H54 (cell line): ENCODE measurements around the gene ACP2.

ENCODE experiments used
- DNase-seq: peaks from one replicate; pipeline ENCODE4 v3.0.0; 2011; ENCODE audit warnings: low spot score, mixed read lengths; ENCODE audit not compliant: insufficient read length
- FAIRE-seq: peaks from 3 replicates; lab custom pipeline; 2011; peaks lifted over from hg19 to GRCh38; lab: Jason Lieb, UNC
- POLR2A ChIP-seq: IDR thresholded peaks from 2 replicates; pipeline ENCODE4 v1.6.1; 2011; ENCODE audit warnings: low read depth, mild to moderate bottlenecking, low read length

The ACP2 gene, protein sequence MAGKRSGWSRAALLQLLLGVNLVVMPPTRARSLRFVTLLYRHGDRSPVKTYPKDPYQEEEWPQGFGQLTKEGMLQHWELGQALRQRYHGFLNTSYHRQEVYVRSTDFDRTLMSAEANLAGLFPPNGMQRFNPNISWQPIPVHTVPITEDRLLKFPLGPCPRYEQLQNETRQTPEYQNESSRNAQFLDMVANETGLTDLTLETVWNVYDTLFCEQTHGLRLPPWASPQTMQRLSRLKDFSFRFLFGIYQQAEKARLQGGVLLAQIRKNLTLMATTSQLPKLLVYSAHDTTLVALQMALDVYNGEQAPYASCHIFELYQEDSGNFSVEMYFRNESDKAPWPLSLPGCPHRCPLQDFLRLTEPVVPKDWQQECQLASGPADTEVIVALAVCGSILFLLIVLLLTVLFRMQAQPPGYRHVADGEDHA

DNA sequence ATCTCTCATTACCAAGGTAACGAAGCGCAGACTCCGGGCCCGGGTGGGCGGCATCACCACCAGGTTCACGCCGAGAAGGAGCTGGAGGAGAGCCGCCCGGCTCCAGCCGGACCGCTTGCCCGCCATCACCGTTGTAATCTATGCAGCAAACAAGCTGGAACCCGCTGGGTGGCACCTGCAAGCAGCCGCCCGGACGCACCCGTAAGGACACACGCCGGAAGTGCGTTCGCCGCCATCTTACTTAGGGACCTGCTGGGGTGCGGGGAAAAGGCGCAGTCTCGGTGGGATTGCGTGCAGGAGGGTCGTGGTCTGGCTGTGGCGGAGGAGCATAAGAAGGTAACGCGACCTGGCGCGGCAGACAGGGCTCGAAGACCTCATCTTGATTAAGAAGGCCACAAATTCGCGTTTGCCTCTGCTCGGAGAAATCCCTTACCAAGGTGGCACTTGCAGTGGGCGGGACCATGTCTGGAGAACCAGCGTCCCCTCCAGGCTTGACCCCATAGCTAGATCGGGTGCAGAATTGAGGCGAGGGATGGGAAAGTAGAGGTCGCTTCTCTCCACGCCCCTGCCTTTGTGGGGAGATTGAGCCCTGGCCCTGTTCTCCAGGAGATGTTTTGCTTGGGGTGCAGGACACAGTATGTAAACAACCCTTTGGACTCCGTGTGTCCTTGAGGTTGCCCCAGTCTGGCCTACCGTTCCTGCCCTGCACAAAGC is at the start of gene ACP2:
ACP2 (minus strand) TSS at position 151 of the 714 bp plus-strand sequence; CDS start at position 126, 25 bp downstream.
- FAIRE-seq = no peak
- peak; percentile 78 for DNase-seq
- TF ChIP-seq POLR2A = peak; percentile 82

DNA sequence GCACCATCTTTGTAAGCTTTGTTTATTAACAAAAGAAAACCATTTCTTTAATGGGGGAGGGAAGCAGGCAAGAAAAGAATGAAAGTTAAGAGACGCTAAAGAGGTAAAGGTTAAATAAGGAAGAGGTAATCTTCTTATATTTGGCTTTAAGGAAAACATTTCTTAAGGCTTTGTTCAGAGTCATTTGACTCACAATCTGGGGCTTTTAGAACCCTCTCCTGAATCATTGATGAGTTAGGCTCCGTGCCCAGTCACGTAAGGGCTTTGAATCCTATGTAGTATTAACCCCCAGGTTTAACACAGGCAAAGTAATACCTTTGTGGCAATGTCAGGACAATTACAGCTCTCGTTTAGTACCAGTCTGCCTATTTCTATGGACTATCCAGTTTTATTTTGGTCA is 47.4 kb upstream of the ACP2 start:
- FAIRE-seq = no peak
- TF ChIP-seq POLR2A = no peak
- DNase-seq = no peak

DNA sequence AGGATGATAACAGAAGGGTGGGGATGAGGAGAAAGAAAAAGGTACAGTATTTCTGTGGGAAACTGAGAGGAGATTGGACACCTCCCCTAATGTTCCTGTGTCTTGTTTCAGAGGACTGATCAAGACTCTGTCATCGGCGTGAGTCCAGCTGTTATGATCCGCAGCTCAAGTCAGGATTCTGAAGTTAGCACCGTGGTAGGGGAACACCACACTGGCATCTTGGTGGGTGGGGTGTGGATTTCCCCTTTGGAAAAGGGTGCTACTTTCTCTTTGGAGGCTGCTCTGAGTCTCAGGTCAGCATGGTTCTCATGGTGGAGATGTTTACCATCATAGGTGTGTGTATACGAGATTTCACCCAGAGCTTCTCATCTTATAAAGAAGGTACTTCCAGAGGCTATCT is 46.8 kb upstream of the ACP2 start:
- DNase-seq (no peak), FAIRE-seq (no peak)
- no peak for TF ChIP-seq POLR2A

DNA sequence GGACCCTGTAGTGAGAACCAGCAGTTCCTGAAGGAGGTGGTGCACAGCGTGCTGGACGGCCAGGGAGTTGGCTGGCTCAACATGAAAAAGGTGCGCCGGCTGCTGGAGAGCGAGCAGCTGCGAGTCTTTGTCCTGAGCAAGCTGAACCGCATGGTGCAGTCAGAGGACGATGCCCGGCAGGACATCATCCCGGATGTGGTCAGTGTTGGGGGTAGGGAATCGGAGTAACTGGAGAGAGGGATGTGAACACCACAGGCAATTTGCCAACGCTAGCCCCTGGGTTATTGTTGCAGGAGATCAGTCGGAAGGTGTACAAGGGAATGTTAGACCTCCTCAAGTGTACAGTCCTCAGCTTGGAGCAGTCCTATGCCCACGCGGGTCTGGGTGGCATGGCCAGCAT is 41.2 kb upstream of the ACP2 start:
- DNase-seq = no peak
- TF ChIP-seq POLR2A = no peak
- FAIRE-seq = no peak

DNA sequence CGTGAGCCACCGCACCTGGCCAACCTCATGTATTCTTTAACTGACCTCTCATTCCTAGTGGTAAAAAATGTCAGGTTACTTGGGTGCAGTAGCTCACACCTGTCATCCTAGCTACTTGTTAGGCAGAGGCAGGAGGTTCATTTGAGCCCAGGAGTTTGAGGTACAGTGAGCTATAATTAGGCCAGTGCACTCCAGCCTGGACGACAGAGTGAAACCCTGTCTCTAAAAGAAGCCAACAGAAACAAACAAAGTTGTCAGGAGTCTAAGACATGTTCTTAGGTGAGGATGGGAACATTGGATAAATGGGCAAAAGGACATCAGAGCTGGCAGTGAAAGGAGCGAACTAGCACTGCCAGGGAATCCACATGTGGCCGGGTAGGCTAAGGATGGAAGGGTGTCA is 39.5 kb upstream of the ACP2 start:
- FAIRE-seq (no peak), DNase-seq (no peak)
- TF ChIP-seq POLR2A = no peak

DNA sequence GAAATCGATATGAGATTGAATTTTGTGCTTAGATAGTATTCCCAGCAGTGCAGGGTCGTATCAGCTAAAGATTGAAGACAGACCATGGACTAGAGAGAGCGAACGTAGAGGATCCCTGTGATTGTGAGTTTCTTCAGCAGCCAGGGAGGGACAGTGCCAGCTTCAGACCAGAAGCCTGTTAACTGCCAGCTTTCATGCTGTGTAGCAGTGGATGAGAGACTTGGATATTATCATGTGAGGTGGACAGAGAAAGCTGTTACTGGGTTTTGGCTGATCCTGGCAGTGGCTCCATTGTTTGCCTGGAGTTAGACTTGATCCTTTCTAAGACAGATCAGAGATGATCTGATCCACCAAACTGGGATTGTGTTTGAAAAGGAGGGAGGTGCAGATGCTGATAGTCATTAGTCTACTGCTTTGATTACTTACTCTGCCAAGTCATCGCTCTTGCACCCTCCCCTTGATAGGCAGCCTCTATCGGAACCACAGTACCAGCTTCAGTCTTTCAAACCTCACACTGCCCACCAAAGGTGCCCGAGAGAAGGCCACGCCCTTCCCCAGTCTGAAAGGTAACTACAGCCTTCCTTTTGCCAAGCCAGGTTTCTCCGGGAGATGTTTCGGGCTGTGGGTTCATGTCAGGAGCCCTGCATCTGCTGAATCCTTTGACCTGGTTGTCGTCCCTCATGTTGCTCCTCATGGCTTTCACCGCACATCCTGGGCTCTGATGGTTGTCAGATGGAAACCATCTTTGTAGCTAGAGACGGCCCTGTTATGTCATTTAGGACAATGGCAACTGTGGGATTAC is 37.6 kb upstream of the ACP2 start:
- no peak for FAIRE-seq
- DNase-seq = no peak
- TF ChIP-seq POLR2A = no peak

DNA sequence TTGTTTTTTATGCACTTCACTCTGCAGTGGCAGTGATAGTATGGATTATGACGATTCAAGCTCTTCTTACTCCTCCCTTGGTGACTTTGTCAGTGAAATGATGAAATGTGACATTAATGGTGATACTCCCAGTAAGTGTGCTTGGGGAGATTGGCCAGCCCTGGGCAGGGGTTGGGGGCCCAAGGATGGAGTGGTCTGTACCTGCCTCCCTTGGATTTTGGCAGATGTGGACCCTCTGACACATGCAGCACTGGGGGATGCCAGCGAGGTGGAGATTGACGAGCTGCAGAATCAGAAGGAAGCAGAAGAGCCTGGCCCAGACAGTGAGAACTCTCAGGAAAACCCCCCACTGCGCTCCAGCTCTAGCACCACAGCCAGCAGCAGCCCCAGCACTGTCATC is 35.5 kb upstream of the ACP2 start:
- FAIRE-seq = no peak
- no peak for DNase-seq
- no peak for TF ChIP-seq POLR2A

DNA sequence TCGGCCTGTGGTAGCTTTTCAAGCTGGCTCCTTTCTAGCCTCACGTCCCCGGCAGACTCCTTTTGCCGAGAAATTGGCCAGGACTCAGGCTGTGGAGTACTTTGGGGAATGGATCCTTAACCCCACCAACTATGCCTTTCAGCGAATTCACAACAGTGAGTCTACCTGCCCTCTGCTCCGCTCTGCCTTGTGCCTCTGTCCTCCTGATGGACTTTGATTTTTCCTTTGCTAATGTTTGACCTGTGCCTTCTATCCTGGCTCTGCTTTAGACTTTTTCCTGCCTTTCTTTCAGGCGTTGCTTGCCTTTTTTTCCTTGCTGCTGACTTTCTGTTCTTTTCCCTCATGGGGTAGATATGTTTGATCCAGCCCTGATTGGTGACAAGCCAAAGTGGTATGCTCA is 33.8 kb upstream of the ACP2 start:
- no peak for FAIRE-seq
- DNase-seq = no peak
- TF ChIP-seq POLR2A = no peak

DNA sequence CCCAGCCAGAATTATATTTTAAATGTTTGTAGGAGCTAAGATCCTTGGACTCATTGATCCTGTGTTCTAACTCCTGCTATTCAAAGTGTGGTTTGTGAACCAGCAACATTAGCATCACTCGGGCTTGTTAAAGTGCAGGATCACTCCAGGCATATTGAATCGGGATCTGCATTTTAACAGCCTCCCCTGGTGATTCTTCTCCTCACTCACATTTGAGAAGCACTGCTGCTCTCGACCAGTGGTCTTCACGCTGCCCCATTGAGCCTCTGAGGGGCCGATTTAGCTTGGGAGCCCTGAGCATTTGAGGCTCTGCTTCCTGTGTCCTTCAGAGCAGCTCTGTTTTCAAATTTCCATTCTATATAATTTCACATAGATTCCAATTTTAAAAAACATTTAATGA is 32.2 kb upstream of the ACP2 start:
- DNase-seq = no peak
- no peak for TF ChIP-seq POLR2A

DNA sequence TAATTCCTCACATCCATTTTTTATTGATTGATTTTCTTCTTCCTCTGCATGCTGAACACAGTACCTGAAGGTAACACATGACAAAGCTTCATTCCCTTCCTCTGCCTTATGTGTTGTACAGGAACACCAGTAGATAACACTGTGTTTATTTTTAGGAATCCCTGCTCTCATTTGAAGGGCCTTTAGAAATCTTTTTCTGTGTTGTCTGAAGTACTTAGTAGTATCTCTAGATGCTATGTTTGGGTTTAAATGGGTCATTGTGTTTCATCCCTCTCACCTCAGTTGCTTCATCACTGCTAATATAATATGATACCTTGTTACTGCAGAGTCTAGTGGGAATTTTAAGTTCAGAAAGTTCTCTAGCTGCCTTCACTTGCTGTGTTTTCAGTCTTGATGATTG is 31.5 kb upstream of the ACP2 start:
- no peak for TF ChIP-seq POLR2A
- no peak for FAIRE-seq
- DNase-seq = no peak

More for the DNA sequence above, 32.2 kb upstream of the ACP2 start:
- FAIRE-seq = no peak

DNA sequence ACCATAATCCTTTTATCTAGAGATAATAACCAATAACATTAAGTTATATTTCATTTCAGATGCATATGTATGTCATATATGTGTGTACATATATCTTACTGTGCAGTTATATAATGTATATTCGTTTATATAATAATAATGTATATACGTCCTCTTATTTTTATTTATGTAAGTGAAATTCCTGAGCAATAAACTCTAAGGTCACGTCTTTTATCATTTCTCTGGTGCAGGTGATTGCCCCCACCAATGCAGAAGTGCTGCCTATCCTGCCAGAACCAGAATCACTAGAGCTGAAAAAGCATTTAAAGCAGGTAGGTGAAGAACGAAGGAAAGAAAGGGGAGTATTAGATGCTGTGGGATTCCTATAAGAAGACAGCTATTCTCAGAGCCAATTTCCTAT is 30.2 kb upstream of the ACP2 start:
- FAIRE-seq (no peak), DNase-seq (no peak)
- no peak for TF ChIP-seq POLR2A

DNA sequence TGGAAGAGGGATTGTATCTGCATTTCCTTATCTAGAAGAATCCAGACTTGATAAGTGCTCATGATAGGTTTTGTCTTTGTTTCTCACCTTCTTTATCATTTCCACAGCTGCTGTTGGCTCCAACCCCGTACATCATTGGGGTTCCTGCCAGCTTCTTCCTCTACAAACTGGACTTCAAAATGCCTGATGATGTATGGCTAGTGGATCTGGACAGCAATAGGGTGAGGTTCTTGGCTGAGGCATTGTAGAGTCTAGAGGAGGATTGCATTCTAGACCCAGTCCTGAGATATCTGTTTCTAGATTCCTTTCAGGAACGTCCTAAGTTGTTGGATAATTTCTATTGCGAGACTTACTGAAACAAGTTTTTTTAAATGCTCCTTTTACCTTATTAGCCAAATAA is 29.4 kb upstream of the ACP2 start:
- no peak for DNase-seq
- TF ChIP-seq POLR2A = no peak
- no peak for FAIRE-seq

DNA sequence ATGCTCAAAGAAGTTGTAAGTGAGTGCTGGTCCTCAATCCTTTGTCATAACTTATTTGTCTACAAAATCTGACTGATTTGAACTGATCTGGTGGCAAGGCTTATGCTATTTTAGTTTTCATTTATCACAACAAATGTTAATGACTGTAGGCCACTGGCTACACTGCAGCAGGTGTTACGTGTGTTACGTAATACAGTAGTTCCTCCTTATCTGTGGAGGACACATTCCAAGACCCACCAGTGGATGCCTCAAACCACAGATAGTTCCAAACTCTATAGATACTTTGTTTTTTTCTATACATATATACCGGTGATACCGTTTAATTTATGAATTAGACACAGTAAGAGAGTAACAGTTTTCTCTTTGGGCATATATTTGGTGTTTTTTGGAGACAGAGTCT is 28.3 kb upstream of the ACP2 start:
- FAIRE-seq (no peak), DNase-seq (no peak)
- no peak for TF ChIP-seq POLR2A
